ENCODE results near the gene MMP25.

The MMP25 gene

DNA sequence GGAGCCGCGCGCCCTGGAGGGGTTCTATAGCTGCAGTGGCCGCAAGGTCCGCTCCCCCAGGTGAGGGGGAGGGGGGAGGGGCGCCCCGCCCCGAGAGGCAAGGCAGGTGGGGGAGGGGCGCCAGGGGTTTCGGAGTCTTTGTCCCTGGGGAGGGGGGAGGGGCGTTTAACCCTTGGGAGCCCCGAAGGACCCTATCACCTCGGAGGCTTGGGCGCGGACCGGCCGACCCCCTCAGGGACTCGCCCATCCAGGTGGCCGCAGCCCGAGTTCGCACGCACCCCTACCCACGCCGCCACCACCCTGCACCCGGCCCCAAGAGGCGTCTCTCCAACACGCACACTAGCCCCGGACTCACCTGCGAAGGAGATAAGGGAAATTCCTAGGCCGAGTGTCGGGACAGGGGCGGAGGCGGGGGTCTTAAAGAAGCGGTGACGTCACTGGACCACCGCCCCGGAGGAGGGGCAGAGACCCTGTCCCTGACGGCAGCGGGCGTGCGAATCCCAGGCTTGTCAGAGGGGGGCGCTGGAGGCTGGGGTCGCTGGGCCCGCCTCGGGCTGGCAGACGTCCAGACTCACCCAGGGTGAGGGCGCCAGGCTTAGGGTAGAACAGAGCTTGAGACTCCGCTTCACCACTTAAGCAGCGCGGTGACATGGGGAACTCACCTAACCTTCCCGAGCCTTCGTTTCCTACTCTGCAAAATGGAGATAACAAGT is 28.4 kb upstream of the MMP25 start, which contains the start of gene CLDN6:
Gene CLDN6 (minus strand): TSS at position 390 of the 713 bp plus-strand sequence. CDS start 2,162 bp downstream, outside the sequence.
- no peak for DNase-seq

DNA sequence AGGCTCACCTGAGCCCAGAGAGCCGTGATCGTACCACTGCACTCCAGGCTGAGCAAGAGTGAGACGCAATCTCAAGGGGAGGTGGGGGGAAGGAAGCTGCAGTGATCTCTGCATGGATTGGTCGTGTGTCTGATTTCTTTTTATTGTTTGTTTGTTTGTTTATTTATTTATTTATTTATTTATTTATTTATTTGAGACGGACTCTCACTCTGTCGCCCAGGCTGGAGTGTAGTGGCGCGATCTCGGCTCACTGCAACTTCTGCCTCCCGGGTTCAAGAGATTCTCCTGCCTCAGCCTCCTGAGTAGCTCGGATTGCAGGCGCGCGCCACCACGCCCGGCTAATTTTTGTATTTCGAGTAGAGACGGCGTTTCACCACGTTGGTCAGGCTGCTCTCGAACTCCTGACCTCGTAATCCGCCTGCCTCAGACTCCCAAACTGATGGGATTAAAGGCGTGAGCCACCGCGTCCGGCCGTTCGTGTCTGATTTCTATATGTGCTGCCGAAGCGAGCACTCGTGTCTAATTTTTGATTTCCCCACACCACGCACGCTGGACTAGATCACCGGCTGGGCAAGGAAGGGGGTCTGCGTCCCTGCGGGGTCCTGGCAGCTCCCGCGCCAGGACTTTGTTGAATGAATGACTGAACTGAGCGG is 26.6 kb upstream of the MMP25 start:
- DNase-seq = no peak

DNA sequence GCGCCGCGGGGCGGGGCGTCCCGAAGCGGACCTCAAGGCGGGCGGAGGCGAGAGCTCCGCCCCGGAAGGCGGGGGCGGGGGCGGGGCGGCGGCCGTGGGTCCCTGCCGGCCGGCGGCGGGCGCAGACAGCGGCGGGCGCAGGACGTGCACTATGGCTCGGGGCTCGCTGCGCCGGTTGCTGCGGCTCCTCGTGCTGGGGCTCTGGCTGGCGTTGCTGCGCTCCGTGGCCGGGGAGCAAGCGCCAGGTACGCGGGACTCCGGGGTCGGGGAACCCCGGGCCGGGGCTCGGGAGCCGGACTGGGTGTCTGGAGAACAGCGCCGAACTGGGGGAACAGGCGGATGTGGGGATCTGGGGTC is 26.1 kb upstream of the MMP25 start, which contains the start of gene TNFRSF12A:
Gene TNFRSF12A (plus strand): TSS at position 122 of the 357 bp plus-strand sequence. CDS start 30 bp downstream, at position 152.
- no peak for DNase-seq

DNA sequence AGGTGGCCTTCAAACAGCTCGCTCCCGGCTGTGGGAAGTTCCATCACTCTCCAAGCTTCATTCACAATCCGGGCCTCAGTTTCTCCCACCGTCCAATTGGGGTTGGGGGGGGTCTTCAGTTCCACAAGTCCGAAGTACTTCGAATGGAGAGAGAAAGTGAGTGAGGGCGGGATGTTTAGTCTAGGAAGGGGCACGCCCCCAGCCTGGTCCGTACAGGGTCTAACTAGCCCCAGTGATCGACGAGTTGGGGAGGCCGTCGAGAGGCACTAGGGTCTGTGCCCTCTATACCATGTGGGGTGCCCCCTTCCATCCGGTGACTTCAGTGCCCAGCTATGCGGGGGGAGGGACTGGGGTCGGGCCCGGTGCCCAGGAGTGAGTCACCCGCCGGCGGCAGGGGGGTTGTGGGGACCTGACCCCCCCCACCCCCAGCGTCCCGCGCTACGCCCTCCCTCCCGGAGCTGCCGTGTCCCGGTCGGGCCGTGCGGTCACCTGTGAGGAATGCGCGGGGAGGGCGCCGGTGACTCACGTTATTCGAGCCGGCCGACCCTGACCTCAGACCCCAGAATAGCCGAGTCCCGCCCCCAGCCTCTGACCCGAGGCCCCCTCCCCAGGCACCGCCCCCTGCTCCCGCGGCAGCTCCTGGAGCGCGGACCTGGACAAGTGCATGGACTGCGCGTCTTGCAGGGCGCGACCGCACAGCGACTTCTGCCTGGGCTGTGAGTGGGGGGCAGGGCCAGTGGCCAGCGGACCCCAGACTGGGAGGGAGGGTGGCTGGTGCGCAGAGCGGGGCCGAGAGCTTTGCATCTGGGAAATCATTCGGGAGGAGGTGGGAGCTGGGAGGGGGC is 25.5 kb upstream of the MMP25 start:
- DNase-seq = no peak

DNA sequence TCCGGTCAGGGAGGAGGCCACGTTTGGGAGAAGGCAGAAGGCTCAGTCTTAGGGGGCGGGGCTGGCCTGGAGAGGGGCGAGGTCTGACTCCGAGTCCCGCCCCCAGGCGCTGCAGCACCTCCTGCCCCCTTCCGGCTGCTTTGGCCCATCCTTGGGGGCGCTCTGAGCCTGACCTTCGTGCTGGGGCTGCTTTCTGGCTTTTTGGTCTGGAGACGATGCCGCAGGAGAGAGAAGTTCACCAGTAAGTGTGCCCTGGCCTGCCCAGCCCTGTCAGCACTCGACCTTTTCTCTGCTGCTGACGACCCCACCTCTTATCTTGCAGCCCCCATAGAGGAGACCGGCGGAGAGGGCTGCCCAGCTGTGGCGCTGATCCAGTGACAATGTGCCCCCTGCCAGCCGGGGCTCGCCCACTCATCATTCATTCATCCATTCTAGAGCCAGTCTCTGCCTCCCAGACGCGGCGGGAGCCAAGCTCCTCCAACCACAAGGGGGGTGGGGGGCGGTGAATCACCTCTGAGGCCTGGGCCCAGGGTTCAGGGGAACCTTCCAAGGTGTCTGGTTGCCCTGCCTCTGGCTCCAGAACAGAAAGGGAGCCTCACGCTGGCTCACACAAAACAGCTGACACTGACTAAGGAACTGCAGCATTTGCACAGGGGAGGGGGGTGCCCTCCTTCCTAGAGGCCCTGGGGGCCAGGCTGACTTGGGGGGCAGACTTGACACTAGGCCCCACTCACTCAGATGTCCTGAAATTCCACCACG is 24.7 kb upstream of the MMP25 start:
- DNase-seq = no peak

- no peak for DNase-seq
Observed at GRCh38 chr16:3022208-3022683, 24.1 kb upstream of the MMP25 start.

GRCh38 chr16:3022684-3023414 is 23.5 kb upstream of the MMP25 start:
- no peak for DNase-seq

DNA sequence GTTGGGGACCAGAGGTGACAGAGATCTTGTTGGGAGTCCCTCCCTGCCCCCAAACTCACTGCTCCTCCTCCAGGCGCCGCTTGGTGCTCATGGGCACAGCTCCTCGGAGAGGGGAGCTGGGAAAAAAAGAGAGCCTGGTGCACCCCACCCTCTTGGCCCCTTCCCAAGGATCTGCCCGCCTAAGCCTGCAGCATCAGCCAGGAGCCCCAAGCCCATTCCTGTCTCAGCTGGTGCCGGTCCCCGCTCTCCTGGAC is 23.0 kb upstream of the MMP25 start:
- DNase-seq = no peak

GRCh38 chr16:3023669-3024478 is 22.5 kb upstream of the MMP25 start, which contains the start of the genes HCFC1R1 and THOC6:
Gene HCFC1R1 (minus strand): TSS chr16:3023942. CDS start chr16:3023941, 1 bp downstream.
Gene THOC6 (plus strand): TSS chr16:3024035. CDS start chr16:3024327, 292 bp downstream.
- peak; percentile 69 for DNase-seq

- no peak for DNase-seq
Observed at GRCh38 chr16:3025032-3026002, 21.0 kb upstream of the MMP25 start.

- no peak for DNase-seq
Observed at GRCh38 chr16:3026003-3026378, 20.4 kb upstream of the MMP25 start.

- no peak for DNase-seq
Observed at GRCh38 chr16:3026609-3027488, 19.5 kb upstream of the MMP25 start.

GRCh38 chr16:3027489-3027795 is 18.9 kb upstream of the MMP25 start:
- no peak for DNase-seq

GRCh38 chr16:3027983-3028715 is 18.2 kb upstream of the MMP25 start:
- peak; percentile 0 for DNase-seq

- DNase-seq = no peak
Observed at GRCh38 chr16:3028716-3029319, 17.5 kb upstream of the MMP25 start.

- no peak for DNase-seq
Observed at GRCh38 chr16:3029491-3030221, 16.7 kb upstream of the MMP25 start.

Data from NCI-H1048 (cell line).